Spleen (tissue), 7 donors: ENCODE results near the gene RNF114.

Experiments used
- CTCF ChIP-seq, 11 experiments: fragments of 200-600 bp in 7 of 11; fragments of 450-650 bp in 4 of 11; sonication (generic) in 4 of 11; IDR thresholded peaks in 8 of 11; conservative IDR thresholded peaks in 3 of 11; 1 replicate in 7 of 11; 2 replicates in 4 of 11; pipeline versions ENCODE4 v1.4.0 to v1.8.0; 2016 to 2021; ENCODE audit warnings: antibody characterized with exemption in 11 of 11, inconsistent platforms in 4 of 11, mild to moderate bottlenecking in 1 of 11
- POLR2AphosphoS5 ChIP-seq, 3 donors: sonication (generic); formaldehyde crosslinking; IDR thresholded peaks; one replicate each; pipeline ENCODE4 v1.5.1; 2017; ENCODE audit warnings: antibody characterized with exemption in 3 of 3
- donor health status: DM: no; HTN: no; CAD: no; lungs with moderate emphysema.
- donor health status: DM: no; HTN: no; CAD: no.
- donor health status: DM: no; HTN: no; CAD: no.

- TF ChIP-seq CTCF (IDR thresholded peaks at IDR 0.05 in 8 of 11, conservative IDR thresholded peaks at IDR 0.05 in 3 of 11) (peak; percentile 94 to 100 (median 99)), POLR2AphosphoS5 (IDR thresholded peaks at IDR 0.05) (peak; percentile 9 to 65 (median 50))
These were observed 43.0 kb downstream of the RNF114 start for GRCh38 chr20:49979030-49979832.
